Neural progenitor cell (in vitro differentiated cells): Measurements from ENCODE around the gene MT1G.

Experiments
- CTCF ChIP-seq: fragments of 200-600 bp; sonication (generic); IDR thresholded peaks from 2 replicates; pipeline ENCODE4 v1.5.1; 2017; ENCODE audit warnings: antibody characterized with exemption, mild to moderate bottlenecking
- EZH2 ChIP-seq: fragments of 200-600 bp; sonication (generic); IDR thresholded peaks from 2 replicates; pipeline ENCODE4 v1.6.1; 2017; ENCODE audit warnings: antibody characterized with exemption, mild to moderate bottlenecking, moderate library complexity
- EZH2phosphoT487 ChIP-seq: fragments of 200-600 bp; sonication (generic); IDR thresholded peaks from 2 replicates; pipeline ENCODE4 v1.6.1; 2017; ENCODE audit warnings: antibody characterized with exemption

- TF ChIP-seq CTCF (peak; percentile 37), EZH2 (peak; percentile 92), EZH2phosphoT487 (peak; percentile 83)
These were observed 24.6 kb downstream of the MT1G start for GRCh38 chr16:56643080-56643778.
